Measurements from ENCODE around the gene ZNF821.

Gene ZNF821

GRCh38 chr16:71883849-71884638, at the start of gene ZNF821:
Gene ZNF821, minus strand, starts transcription at chr16:71884182. Its CDS starts 4,236 bp downstream, at chr16:71879946.
- Histone ChIP-seq H3K4me3 (ENCODE audit: low read length) (peak within 1 kb of the TSS; percentile 54), H3K4me1 (ENCODE audit: control insufficient read depth, insufficient read depth, low read length) (peaks cover 9% of the 10 kb centered on the region), H3K9me3 (ENCODE audit: control insufficient read depth, low read length) (no peaks in the 10 kb centered on the region), H3K36me3 (ENCODE audit: control insufficient read depth, insufficient read depth, low read length) (no peaks in the 10 kb centered on the region), H3K9ac (ENCODE audit: low read length) (peak within 1 kb of the TSS; percentile 86), H3K27me3 (ENCODE audit: control insufficient read depth, insufficient read depth, low read length) (no peaks in the 10 kb centered on the region)

GRCh38 chr16:71933017-71933416, 49.0 kb upstream of the ZNF821 start:
- peaks cover 4% of the 10 kb centered on the region for H3K4me1 ChIP-seq (ENCODE audit: control insufficient read depth, insufficient read depth, low read length)
- no peaks in the 10 kb centered on the region for H3K36me3 ChIP-seq (ENCODE audit: control insufficient read depth, insufficient read depth, low read length)
- H3K4me3 ChIP-seq (ENCODE audit: low read length): no peak overlapping the region
- H3K9ac ChIP-seq (ENCODE audit: low read length): no peak overlapping the region
- no peaks in the 10 kb centered on the region for H3K27me3 ChIP-seq (ENCODE audit: control insufficient read depth, insufficient read depth, low read length)
- H3K9me3 ChIP-seq (ENCODE audit: control insufficient read depth, low read length): no peaks in the 10 kb centered on the region

- no peaks in the 10 kb centered on the region for H3K27me3 ChIP-seq (ENCODE audit: control insufficient read depth, insufficient read depth, low read length)
- no peaks in the 10 kb centered on the region for H3K36me3 ChIP-seq (ENCODE audit: control insufficient read depth, insufficient read depth, low read length)
- H3K9ac ChIP-seq (ENCODE audit: low read length): no peak overlapping the region
- no peak overlapping the region for H3K4me3 ChIP-seq (ENCODE audit: low read length)
- H3K9me3 ChIP-seq (ENCODE audit: control insufficient read depth, low read length): no peaks in the 10 kb centered on the region
- peaks cover 12% of the 10 kb centered on the region for H3K4me1 ChIP-seq (ENCODE audit: control insufficient read depth, insufficient read depth, low read length)
Observed at GRCh38 chr16:71931599-71931998, 47.6 kb upstream of the ZNF821 start.

- no peaks in the 10 kb centered on the region for H3K36me3 ChIP-seq (ENCODE audit: control insufficient read depth, insufficient read depth, low read length)
- H3K4me3 ChIP-seq (ENCODE audit: low read length): no peak overlapping the region
- H3K4me1 ChIP-seq (ENCODE audit: control insufficient read depth, insufficient read depth, low read length): peaks cover 12% of the 10 kb centered on the region
- H3K27me3 ChIP-seq (ENCODE audit: control insufficient read depth, insufficient read depth, low read length): no peaks in the 10 kb centered on the region
- H3K9me3 ChIP-seq (ENCODE audit: control insufficient read depth, low read length): no peaks in the 10 kb centered on the region
- H3K9ac ChIP-seq (ENCODE audit: low read length): no peak overlapping the region
Observed at GRCh38 chr16:71931001-71931400, 47.0 kb upstream of the ZNF821 start.

GRCh38 chr16:71930013-71930563, 46.1 kb upstream of the ZNF821 start:
- Histone ChIP-seq H3K4me3 (ENCODE audit: low read length) (no peak overlapping the region), H3K27me3 (ENCODE audit: control insufficient read depth, insufficient read depth, low read length) (no peaks in the 10 kb centered on the region), H3K9ac (ENCODE audit: low read length) (no peak overlapping the region), H3K4me1 (ENCODE audit: control insufficient read depth, insufficient read depth, low read length) (peaks cover 12% of the 10 kb centered on the region), H3K36me3 (ENCODE audit: control insufficient read depth, insufficient read depth, low read length) (no peaks in the 10 kb centered on the region), H3K9me3 (ENCODE audit: control insufficient read depth, low read length) (no peaks in the 10 kb centered on the region)

GRCh38 chr16:71929048-71929447, 45.1 kb upstream of the ZNF821 start:
- H3K4me3 ChIP-seq (ENCODE audit: low read length): no peak overlapping the region
- H3K9ac ChIP-seq (ENCODE audit: low read length): no peak overlapping the region
- H3K4me1 ChIP-seq (ENCODE audit: control insufficient read depth, insufficient read depth, low read length): peaks cover 12% of the 10 kb centered on the region
- no peaks in the 10 kb centered on the region for H3K9me3 ChIP-seq (ENCODE audit: control insufficient read depth, low read length)
- H3K36me3 ChIP-seq (ENCODE audit: control insufficient read depth, insufficient read depth, low read length): no peaks in the 10 kb centered on the region
- H3K27me3 ChIP-seq (ENCODE audit: control insufficient read depth, insufficient read depth, low read length): no peaks in the 10 kb centered on the region

GRCh38 chr16:71927787-71928186, 43.8 kb upstream of the ZNF821 start:
- no peak overlapping the region for H3K9ac ChIP-seq (ENCODE audit: low read length)
- no peaks in the 10 kb centered on the region for H3K27me3 ChIP-seq (ENCODE audit: control insufficient read depth, insufficient read depth, low read length)
- peaks cover 8% of the 10 kb centered on the region for H3K36me3 ChIP-seq (ENCODE audit: control insufficient read depth, insufficient read depth, low read length)
- peaks cover 12% of the 10 kb centered on the region for H3K4me1 ChIP-seq (ENCODE audit: control insufficient read depth, insufficient read depth, low read length)
- H3K4me3 ChIP-seq (ENCODE audit: low read length): no peak overlapping the region
- no peaks in the 10 kb centered on the region for H3K9me3 ChIP-seq (ENCODE audit: control insufficient read depth, low read length)

- H3K4me3 ChIP-seq (ENCODE audit: low read length): no peak overlapping the region
- no peaks in the 10 kb centered on the region for H3K9me3 ChIP-seq (ENCODE audit: control insufficient read depth, low read length)
- peaks cover 8% of the 10 kb centered on the region for H3K36me3 ChIP-seq (ENCODE audit: control insufficient read depth, insufficient read depth, low read length)
- H3K9ac ChIP-seq (ENCODE audit: low read length): no peak overlapping the region
- peaks cover 12% of the 10 kb centered on the region for H3K4me1 ChIP-seq (ENCODE audit: control insufficient read depth, insufficient read depth, low read length)
- no peaks in the 10 kb centered on the region for H3K27me3 ChIP-seq (ENCODE audit: control insufficient read depth, insufficient read depth, low read length)
Observed at GRCh38 chr16:71927383-71927782, 43.4 kb upstream of the ZNF821 start.

- Histone ChIP-seq H3K9me3 (ENCODE audit: control insufficient read depth, low read length) (no peaks in the 10 kb centered on the region), H3K4me1 (ENCODE audit: control insufficient read depth, insufficient read depth, low read length) (peaks cover 12% of the 10 kb centered on the region), H3K27me3 (ENCODE audit: control insufficient read depth, insufficient read depth, low read length) (no peaks in the 10 kb centered on the region), H3K9ac (ENCODE audit: low read length) (no peak overlapping the region), H3K36me3 (ENCODE audit: control insufficient read depth, insufficient read depth, low read length) (peaks cover 13% of the 10 kb centered on the region), H3K4me3 (ENCODE audit: low read length) (no peak overlapping the region)
Observed at GRCh38 chr16:71924710-71925109, 40.7 kb upstream of the ZNF821 start.

- Histone ChIP-seq H3K4me3 (ENCODE audit: low read length) (no peak overlapping the region), H3K27me3 (ENCODE audit: control insufficient read depth, insufficient read depth, low read length) (no peaks in the 10 kb centered on the region), H3K9me3 (ENCODE audit: control insufficient read depth, low read length) (no peaks in the 10 kb centered on the region), H3K4me1 (ENCODE audit: control insufficient read depth, insufficient read depth, low read length) (peaks cover 12% of the 10 kb centered on the region), H3K9ac (ENCODE audit: low read length) (no peak overlapping the region), H3K36me3 (ENCODE audit: control insufficient read depth, insufficient read depth, low read length) (peaks cover 19% of the 10 kb centered on the region)
Observed at GRCh38 chr16:71923941-71924690, 40.1 kb upstream of the ZNF821 start.

- no peaks in the 10 kb centered on the region for H3K27me3 ChIP-seq (ENCODE audit: control insufficient read depth, insufficient read depth, low read length)
- H3K4me3 ChIP-seq (ENCODE audit: low read length): no peak overlapping the region
- H3K9me3 ChIP-seq (ENCODE audit: control insufficient read depth, low read length): no peaks in the 10 kb centered on the region
- H3K4me1 ChIP-seq (ENCODE audit: control insufficient read depth, insufficient read depth, low read length): no peaks in the 10 kb centered on the region
- H3K36me3 ChIP-seq (ENCODE audit: control insufficient read depth, insufficient read depth, low read length): peaks cover 23% of the 10 kb centered on the region
- H3K9ac ChIP-seq (ENCODE audit: low read length): no peak overlapping the region
Observed at GRCh38 chr16:71920658-71921057, 36.7 kb upstream of the ZNF821 start.

GRCh38 chr16:71919035-71919434, 35.1 kb upstream of the ZNF821 start:
- Histone ChIP-seq H3K4me3 (ENCODE audit: low read length) (no peak overlapping the region), H3K9me3 (ENCODE audit: control insufficient read depth, low read length) (no peaks in the 10 kb centered on the region), H3K4me1 (ENCODE audit: control insufficient read depth, insufficient read depth, low read length) (no peaks in the 10 kb centered on the region), H3K9ac (ENCODE audit: low read length) (no peak overlapping the region), H3K36me3 (ENCODE audit: control insufficient read depth, insufficient read depth, low read length) (peaks cover 23% of the 10 kb centered on the region), H3K27me3 (ENCODE audit: control insufficient read depth, insufficient read depth, low read length) (no peaks in the 10 kb centered on the region)
